Activated CD4-positive, alpha-beta T cell treated with anti-CD3 and anti-CD28 coated beads for 4 hours (primary cell): ENCODE results near the gene CR1L.
"Not testable (repeated sequence)": the region's sequence is repeated elsewhere in the genome, so short reads cannot be mapped to it uniquely, and the experiment has no call there.

ENCODE experiments used
- DNase-seq, 2 donors: peaks; one replicate each; pipeline ENCODE4 v3.0.0-alpha.2; 2020

The CR1L gene

DNA sequence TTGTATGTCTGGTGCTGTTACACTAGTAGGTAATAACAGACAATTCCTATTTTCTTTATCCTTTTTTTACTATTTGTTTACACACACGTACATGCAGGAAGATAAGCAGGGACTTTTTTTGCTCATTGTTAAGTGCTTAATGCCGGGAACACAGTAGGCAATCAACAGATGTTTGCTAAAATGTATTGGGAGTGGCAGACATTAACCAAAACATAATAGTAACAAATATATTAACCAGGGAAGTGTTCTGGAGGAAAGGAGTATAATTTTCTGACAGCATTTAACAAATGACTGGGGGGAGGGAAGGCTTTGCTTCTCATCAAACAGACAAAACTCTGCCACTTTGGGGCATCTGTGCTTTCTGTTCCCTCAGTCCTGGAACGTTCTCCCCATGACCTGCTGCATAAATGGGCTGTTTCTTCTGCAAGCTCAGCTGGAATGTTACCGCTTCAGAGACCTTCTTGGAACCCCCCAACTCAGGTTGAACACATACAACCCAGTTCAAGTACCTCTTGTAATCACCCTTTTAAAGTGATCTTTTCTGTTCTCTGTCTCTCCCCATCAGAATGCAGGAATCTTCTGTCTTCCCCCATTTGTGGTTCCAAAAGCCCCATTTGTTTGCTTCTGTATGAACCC is 2.1 kb downstream of the CR1L start:
- DNase-seq, result no peak

DNA sequence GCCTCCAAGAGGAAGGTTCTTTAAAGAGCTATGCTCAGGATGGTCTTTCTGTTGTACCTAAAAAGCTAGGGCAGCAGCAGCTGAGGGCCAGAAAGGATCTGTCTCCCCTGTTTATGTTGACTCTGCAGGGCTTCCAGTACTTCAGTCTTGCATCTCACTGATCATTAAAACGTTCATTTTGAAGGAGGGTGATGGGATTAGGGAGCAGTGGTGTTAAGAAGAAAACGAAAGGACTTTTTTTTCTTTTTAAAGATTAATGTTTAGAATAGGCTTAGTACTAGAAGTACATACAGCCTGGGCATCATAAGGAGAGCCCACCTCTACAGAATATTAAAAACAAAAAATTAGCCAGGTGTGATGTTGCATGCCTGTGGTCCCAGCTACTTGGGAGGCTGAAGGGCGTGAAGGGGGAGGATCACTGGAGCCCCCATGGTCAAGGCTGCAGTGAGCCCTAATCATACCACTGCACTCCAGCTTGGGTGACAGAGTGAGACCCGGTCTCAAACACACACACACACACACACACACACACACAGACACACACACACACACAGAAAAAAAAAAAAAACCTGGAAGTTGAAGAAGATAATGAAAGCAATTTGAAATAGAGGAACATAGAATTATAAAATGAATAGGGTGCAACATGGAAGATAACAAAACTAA is 2.9 kb downstream of the CR1L start:
- no peak for DNase-seq

DNA sequence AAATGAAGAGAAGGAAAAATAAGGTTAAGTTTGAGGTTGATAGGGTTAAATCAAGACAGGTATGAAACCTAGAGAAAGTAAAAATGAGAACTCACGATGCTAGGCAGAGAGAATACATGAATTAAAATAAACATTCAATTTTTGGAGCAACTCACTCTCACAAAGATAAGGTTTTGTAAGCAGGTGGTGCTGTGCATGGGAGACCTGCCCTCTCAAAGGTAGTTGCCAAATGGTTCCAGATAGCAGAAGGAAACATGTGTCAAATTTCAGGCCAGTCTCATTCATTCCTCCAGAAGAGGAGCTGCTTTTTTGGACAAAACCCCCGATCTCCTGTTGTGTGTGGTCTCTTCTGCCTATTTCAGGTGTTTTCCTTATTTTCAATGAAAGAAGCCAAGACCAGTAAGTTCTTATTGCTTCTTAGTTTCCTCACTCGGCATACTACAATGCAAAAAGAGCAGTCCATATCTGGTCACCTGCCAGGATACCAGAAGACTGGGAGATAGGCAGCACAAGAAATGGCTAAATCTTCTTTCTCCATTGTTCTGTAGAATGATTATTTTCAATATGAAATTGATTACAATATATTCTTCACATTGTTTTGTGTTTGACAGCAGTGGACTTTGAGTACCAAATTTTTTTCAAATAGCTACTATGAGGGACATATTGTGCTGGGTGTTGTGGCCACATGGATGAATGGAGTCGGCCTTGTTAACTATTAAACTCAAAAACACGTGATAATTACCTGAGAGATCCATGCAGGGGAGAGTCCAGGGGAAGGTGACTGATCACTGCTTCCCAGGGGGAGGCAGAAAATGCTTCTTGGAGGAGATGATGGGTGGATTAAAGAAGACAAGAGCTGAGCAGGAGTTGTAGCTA is 3.6 kb downstream of the CR1L start:
- no peak for DNase-seq

DNA sequence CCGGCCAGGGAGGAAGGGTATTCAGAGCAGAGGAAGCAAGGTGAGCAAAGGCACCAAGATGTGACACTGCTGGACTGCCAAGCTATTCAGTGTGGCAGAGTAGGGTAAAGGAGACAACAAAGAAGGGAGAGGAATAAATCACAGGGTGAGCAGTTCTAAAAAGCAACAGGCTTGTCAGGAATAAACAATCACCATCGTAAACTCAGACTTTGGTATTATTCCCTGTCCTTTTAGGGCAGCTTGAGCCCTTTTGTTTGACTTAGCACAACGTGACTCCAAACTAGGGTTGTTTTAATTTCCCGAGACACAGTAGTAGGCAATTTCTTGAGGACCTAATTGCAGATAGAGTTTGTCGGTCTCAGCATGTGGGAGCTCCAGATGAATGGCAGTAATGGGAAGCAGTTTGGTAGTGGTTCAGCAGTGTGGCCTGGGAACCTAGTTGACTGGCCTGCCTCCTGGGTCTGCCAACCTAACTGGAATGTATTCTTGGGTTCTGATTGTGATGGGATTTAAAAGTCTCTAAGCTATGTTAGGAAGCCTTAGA is 4.3 kb downstream of the CR1L start:
- DNase-seq, result no peak

DNA sequence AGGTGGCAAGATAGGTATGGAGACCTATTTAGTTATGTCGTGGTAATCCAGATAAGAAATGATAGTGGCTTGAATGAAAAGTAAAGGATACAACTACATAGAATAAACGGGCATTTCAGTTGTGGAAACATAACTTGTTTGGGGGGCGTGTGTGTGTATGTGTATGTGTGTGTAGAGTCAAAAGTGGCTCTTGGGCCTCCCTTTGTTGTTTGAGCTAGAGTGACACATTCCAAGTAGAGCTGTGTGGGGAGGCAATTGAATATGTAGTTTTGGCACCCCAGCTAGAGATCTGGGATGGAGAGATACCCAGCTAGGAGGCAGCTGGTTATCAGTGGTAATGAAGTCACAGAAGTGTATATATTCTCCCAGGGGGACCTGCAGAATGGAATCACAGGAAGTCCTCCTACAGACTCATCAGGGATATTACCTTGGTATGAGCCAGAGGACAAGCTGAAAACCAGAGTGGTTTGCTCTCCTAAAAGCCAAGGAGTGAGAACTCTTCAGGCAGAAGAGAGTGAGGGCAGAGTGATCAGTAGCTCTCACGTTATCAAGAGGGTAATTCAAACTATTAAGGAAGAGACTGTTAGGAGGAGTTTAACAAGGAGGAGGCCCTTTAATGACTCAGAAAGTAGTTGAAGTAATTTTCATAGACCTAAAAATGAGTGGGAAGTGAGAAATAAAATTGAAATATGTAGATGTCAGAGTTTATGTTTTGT is 5.1 kb downstream of the CR1L start:
- no peak for DNase-seq

DNA sequence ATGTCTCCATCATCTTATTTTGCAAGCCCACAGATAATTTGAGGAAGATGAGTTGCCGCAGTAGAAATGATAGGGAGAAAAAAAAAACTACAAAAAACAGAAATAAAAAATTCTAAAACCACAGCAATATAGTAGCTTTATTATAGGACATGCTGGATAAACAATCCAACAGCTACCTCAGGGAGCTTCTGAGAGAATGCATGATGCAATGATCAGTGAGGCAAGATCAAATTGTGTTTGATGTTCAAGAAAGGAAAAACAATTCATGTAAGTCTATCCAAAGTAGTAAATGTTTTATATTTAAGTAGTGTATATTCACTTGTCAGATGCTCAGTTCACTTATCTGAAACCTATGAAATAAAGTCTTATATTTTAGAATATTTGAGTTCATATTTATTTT is 6.7 kb downstream of the CR1L start:
- DNase-seq, result no peak

DNA sequence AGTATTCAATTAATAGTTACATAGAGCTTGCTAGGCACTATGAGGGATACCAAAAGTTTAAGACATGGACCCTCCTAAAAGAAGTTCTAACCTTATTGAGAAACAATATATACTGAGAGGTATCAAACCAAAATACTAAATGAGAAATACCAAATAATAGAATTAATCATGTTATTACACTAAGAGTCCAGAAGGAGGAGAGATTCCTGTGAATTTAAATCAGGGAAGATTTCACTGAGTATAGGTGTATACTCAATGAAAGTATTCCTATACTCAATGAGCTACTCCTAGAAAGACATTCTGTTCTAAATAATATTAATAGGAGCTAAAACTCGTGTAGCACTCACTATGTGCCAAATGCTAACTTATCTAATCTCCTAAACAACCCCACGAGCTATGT is 9.4 kb downstream of the CR1L start:
- DNase-seq, result no peak

DNA sequence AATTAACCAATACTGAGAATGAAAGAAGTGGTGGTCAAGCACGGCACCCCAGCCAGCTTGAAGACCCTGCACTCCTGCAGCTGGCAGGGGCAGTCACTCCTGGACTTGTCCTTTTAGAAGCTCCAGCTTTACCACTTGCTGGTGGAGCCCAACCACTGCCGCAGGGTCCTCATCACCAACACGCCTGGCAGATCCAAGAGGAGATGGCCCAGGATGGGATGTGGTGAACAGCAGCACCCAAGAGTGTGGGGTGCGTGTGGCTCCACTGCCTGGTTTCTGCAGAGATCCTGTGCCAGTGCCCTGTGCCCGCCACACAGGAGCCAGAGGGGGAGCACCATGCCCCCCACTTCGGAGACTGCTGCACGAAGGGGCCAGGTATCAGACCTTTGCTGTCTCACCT is 13.5 kb downstream of the CR1L start:
- no peak for DNase-seq

DNA sequence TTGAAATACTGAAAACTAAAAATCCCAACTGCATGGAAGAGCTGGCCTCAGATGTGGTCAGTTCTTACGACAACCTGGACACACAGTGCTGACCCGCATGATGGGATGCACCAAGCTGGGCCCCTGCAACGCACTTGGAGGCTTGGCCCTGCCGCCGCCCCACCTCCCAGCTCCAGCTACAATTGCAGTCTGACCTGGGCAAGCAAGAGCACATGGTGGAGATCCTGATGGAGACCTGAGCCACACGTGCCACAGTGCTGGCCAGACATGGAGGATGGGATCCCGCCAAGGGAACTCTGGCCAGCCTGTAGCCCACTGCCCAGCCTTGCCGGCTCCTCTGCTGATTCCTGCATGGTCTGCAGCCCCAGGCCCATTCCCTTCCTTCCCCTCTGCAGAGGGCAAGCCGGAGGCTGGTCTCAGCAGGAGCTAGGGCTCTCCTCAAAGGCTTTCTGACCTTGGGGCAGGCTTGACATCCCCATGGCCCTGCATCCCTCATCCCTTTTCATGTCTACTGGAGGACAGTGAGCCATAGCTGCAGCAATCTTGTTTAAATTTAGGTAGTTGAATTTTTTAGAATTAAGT is 14.1 kb downstream of the CR1L start:
- no peak for DNase-seq

DNA sequence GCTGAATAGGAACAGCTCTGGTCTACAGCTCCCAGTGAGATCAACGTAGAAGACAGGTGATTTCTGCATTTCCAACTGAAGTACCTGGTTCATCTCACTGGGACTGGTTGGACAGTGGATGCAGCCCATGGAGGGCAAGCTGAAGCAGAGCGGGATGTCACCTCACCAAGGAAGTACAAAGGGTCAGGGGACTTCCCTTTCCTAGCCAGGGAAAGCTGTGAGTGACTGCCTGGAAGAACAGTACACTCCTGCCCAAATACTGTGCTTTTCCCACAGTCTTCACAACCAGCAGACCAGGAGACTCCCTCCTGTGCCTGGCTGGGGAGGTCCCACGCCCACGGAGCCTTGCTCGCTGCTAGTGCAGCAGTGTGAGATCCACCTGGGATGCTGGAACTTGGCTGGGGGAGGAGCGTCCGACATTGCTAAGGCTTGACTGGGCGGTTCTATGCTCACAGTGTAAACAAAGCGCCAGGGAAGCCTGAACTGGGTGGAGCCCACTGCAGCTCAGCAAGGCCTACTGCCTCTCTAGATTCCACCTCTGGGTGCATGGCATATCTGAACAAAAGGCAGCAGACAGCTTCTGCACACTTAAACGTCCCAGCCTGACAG is 14.7 kb downstream of the CR1L start:
- no peak for DNase-seq

DNA sequence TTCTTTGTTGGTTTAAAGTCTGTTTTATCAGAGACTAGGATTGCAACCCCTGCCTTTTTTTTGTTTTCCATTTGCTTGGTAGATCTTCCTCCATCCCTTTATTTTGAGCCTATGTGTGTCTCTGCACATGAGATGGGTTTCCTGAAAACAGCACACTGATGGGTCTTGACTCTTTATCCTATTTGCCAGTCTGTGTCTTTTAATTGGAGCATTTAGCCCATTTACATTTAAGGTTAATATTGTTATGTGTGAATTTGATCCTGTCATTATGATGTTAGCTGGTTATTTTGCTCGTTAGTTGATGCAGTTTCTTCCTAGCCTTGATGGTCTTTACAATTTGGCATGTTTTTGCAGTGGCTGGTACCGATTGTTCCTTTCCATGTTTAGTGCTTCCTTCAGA is 16.5 kb downstream of the CR1L start:
- not testable (repeated sequence) for DNase-seq

DNA sequence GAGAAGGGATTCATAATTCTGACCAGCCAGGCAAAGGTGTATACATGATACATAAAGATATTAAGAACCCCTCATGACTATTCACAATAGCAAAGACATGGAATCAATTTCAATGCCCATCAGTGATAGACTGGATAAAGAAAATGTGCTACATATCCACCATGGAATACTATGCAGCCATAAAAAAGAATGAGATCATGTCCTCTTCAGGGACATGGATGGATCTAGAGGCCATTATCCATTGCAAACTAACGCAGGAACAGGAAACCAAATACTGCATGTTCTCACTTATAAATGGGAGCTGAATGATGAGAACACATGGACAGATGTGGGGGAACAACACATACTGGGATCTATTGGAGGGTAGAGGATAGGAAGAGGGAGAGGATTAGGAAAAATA is 21.4 kb downstream of the CR1L start:
- DNase-seq, result no peak

DNA sequence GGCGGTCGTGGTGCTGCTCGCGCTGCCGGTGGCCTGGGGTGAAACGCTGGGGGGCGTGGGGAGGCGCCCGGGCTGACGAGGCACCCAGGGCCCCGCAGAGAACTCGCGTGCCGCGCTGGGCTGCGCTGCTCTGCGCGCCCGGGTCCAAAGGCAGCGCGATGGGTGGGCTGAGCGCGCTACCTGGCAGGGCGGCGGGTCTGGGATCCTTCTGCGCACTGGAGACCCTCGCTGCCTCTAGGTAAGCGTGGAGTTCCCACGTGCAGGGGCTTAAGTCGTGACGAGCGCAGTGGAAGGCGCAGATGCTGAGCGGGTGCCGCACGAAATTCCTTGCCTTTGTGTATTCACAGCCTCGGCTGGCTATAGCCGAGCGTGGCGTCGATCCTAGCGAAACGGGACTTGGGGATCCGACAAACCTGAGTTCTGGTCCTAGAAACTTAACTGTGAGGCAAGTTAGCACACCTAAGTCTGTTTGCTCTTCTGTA is 24.6 kb downstream of the CR1L start:
- no peak for DNase-seq

DNA sequence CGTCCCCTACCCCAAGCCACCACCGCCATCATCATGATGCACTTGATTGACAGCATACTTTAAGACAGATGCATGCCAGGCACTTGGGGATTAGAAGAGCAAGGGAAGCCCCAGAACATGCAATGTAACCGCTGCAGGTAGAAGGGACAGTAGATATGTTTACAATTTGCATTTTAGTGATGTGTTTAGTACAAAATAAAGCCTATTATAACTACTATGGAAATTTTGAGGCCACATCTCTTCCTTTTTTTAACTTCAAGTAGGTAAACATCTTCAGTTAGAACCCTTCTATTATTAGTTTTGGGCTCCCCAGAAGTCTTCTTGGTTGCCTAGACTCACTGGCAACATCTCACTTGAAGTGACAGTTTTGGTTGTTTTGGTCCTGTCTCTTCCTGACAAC is 25.3 kb downstream of the CR1L start:
- DNase-seq, result no peak

DNA sequence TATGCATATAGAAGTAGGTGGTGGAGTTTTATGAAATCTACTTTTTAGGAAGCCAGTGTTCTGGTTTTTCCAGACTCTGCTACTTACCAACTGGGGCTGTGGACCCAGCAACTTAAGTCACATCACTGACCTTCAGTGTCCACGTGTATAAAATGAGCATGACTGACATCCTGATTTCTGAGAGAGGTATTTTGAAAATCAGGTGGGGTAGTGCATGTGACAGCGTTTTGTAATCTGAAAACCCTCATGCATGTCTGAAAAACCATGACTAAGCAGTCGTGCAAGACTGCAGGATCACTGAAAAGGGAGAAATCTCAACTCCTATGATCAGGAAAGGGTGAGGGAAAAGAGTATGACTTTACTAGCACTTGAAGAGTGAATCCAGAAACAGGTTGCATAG is 26.1 kb downstream of the CR1L start:
- no peak for DNase-seq

DNA sequence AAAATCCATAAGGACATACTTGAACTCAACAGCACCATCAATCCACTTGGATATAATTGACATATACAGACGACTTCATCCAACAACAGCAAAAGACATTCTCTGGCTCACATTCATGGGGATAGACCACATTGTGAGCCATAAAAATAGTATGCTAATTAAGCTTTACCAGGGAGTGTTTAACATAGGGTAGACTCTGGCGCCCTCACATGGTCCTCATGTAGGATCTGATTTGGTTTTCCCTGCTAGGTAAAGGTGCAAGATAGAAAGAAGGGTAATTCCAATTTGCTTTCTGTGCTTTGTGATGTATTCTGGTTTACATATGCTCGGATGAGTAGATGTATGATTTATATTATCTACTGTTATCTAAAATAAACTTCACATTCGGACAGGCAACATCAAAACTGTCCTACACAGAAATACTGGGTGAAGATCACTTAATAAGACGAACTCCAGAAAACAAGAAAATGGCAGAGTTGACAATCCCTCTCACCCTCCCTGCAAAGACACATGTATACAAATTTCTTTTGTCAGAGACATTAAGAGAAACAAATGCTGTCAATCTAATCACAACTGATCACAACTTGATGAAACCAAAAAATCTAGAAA is 27.7 kb downstream of the CR1L start:
- DNase-seq, result no peak

DNA sequence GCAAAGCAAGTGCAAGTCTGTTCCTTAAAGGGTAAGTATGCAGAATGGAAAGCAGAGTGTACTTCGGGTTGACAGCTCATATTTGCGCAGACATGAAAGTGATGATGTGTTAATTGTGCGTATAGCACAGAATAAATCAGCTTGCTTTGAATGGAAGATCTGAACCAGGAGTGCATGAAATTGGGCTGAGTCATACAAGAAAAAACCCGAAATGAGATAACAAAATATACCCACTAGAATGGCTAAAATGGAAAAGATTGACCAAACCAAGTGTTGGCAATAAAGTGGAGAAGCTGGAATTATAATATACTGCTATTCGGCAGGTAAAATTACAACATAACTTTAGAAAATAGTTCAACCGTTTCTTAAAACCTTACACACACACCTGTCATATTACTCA is 28.5 kb downstream of the CR1L start:
- no peak for DNase-seq

DNA sequence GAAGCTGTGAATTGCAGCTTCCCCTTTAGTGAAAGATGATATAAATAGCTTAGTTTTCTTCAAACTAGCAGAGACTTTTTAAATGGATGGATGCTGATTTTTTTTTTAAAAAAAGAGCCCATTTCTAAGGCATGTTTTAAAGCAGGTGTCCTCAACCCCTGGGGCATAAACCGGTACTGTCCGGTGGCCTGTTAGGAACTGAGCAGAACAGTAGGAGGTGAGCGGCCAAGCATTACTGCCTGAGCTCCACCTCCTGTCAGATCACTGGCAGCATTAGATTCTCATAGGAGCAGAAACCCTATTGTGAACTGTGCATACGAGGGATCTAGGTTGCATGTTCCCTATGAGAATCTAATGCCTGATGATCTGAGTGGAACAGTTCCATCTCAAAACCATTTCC is 31.2 kb downstream of the CR1L start:
- no peak for DNase-seq

DNA sequence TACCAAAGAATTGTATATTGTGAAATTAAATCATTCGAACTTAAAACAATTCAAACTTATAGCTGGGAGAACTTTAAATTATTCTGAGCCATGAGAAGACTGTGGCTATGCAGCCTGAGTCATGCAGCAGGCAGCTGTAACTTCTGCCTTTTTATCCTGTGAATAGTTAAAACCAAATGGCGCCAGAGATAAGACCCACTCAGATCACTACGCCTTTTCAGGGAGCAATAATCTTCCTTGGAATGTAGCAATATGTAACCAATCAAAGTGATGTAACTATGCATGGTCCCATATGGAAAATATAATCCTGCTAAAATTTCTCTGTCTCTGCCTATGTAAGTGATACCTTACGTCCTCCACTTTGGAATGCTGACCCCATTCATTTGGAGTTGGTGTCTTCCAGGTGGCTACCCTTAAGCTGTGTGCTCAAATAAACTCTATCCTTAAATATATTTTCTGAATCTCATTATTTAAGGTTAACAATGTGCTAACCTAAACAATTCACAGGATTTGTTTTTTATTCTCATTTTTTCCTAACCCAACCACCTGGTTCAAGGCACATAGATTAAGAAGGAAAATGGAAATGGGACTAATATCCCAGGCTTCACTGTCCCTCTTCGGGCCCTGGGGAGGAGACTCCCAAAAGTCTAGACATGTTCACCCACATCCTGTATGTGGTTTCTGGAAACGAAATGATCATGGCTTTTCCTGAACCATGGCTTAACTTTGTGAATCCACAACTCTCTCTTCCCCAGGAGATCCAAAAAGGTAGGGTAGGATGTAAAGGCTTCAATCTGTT is 35.9 kb downstream of the CR1L start:
- not testable (repeated sequence) for DNase-seq

DNA sequence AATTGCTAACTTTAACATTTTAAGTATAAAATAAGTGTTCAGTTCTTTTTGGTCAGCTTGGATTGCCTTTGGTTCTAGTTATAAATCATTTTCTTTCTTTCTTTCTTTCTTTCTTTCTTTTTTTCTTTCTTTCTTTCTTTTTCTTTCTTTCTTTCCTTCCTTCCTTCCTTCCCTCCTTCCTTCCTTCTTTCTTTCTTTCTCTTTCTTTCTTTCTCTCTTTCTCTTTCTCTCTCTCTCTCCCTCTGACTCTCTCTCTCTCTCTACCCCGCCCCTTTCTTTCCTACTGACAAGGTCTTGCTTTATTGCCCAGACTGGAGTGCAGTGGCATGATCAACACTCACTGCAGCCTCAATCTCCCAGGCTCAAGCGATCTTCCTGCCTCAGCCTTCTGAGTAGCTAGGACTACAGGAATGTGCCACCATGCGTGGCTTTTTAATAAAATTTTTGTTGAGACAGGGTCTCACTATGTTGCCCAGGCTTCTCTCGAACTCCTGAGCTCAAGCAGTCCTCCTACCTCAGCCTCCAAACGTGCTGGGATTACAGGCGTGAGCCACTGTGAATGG is 38.0 kb downstream of the CR1L start:
- DNase-seq, result not testable (repeated sequence)
